Measurements from ENCODE around the gene FCHSD2.
"Not testable (repeated sequence)": the region's sequence is repeated elsewhere in the genome, so short reads cannot be mapped to it uniquely, and the experiment has no call there.

FCHSD2 gene

DNA sequence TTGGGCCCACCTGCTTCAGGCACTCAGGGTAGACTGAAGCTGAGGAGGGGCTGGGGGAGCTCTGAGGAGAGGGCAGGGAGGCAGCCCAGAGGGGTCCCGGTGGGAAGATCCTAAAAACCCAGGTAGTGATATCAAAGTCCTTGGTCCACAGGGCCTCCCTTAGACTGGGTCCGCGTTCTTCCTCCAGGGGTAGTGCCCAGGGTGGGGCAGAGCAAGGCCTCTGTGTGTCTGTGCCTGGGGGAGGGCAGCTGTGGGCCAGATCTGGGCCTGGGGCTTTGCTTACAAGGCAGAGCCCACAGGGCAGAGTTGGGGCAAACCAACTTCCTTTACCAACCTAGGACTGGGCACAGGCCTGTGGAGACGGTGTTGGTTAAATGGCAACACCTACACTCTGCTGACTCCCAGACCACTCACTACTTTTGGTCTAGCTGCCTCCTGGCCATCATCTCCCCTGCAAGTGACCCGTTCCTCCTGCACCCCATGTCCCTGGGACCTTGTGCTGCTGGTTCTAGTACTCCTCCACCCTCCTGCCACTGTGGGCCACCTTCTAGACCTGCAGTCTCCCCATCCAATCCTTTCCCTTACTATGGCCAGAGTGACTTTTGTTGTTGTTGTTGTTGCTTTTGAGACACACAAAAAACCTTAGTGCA, 312.1 kb downstream of the FCHSD2 start:
- no peak for DNase-seq

DNA sequence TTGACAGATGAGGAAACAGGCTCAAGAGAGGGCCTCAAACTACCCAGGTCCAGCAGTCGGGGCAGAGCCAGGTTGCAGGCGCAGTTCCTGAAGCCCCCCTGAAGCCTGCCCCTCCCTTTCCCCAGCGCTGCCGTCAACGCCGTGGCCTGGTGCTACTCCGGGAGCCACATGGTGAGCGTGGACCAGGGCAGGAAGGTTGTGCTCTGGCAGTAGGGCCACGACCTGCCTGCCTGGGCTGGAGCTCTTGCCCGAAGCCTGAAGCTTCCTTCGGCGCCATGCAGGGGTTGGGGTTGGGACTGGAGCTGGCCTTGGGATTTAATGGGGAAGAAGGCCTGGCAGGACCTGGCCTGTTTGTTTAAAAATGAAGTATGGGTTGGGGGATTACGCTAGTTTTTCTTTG, 312.9 kb downstream of the FCHSD2 start:
- no peak for DNase-seq

DNA sequence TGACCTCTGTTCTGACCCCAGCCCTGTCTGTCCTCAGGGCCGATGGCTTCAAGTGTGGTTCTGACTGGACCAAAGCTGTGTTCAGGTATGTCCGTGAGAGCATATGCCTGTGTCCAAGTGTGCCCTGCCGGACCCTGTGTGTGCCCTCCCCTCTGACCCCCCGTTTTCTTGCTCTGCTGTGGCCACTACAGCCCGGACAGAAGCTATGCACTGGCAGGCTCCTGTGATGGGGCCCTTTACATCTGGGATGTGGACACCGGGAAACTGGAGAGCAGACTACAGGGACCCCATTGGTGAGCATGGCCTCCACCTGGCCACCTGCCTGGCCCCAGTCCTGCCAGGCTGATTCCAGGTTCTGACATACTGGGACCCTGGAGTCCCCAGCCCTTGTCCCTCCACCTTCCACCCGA, 313.4 kb downstream of the FCHSD2 start:
- DNase-seq, result no peak

DNA sequence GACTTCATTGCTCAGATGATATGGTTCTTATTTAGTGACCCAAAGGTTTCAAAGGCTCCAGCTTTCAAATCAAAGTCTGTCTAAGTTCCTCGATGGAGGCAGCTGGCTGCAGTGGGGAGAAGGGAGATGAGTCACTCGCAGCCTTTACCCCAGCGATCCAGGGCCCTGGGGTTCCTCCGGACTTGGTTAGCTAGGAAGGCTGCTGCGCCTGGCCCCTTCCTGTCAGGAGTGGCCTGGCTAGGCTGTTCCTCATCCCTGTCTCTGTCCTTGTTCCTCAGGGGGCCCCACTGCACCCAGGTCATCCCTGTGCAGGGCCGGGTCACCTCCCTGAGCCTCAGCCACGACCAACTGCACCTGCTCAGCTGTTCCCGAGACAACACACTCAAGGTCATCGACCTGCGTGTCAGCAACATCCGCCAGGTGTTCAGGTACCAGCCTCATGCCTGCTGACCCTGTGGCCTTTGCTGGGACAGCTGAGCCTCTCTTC, 314.0 kb downstream of the FCHSD2 start:
- DNase-seq, result no peak

DNA sequence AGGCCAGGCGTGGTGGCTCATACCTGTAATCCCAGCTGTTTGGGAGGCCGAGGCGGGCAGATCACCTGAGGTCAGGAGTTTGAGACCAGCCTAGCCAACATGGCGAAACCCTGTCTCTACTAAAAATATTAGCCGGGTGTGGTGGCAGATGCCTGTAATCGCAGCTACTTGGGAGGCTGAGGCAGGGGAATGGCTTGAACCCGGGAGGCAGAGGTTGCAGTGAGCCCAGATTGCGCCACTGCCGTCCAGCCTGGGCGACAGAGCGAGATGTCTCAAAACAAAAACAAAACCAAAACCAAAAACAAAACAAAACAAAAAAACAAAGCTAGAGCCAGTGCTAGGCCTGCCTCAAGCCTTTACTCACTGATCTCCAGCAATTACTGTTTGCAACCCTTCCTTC, 314.5 kb downstream of the FCHSD2 start:
- DNase-seq, result not testable (repeated sequence)

DNA sequence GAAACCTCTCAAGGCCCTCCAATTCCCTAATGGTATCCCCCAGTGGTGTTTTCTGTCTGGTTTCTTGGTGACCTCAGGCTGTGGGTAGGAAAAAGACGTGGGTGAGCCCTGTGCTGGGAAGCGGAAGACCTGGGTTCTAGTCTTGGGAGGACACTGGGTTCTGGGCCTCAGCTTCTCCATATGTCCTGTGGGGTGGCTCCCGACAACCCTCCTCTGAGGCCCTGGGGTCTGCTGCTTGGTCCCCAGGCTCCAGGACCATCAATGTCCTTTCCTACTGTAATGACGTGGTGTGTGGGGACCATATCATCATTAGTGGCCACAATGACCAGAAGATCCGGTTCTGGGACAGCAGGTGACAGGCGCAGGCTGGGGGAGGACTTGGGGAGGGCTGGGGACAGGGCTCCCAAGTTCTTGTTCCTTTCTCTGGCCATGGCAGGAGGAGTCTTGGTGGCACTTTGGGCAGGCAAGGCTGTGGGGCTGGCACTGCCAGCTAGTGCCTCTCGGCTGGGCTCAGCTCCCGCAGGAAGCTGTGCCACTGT, 315.1 kb downstream of the FCHSD2 start:
- DNase-seq, result no peak

DNA sequence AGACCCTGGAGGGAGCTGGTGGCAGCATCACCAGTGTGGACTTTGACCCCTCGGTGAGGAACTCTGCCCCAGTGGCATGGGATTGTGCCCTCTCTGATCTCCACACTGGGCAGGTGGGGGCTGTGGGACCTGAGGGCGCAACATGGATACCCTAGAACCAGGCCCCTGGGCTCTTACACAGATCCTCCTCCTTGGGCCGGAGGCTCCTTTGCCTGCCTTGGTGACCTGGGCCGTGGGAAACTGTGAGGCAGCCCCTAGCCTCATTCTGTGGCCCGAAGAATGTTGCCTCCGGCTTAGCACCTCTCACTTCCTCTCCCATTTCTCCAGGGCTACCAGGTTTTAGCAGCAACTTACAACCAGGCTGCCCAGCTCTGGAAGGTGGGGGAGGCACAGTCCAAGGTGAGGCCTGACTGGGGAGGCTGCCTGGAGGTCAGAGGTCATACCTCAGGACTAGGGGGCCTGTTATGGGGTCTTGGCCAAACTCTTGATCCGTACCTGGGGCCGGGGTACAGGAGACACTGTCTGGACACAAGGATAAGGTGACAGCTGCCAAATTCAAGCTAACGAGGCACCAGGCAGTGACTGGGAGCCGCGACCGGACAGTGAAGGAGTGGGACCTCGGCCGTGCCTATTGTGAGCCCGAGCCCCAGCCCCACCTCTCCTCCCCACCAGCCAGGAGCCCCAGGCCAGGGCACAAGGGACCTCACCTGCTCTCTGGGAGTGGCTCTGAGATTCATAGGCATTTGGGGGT, 315.8 kb downstream of the FCHSD2 start:
- DNase-seq, result no peak

DNA sequence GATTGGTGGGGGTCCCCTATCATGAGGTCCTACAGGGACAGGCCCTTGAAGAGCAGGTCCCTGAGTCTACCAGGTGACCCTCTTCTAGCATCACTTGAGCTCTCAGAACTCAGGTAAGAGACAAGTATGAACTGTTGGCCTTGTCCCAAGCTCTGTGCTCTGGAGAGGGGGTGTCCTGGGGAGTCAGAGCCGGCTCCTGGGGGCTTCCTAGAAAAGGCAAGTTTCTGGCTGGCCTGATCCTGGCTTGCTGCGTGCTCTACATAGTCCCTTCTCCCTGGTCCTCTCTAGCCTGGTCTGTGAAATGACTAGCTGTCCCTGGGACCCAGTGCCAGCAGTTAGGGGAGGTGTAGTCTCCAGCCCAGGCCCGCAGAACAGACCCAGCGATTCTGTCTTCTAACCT, 316.5 kb downstream of the FCHSD2 start:
- DNase-seq, result no peak

DNA sequence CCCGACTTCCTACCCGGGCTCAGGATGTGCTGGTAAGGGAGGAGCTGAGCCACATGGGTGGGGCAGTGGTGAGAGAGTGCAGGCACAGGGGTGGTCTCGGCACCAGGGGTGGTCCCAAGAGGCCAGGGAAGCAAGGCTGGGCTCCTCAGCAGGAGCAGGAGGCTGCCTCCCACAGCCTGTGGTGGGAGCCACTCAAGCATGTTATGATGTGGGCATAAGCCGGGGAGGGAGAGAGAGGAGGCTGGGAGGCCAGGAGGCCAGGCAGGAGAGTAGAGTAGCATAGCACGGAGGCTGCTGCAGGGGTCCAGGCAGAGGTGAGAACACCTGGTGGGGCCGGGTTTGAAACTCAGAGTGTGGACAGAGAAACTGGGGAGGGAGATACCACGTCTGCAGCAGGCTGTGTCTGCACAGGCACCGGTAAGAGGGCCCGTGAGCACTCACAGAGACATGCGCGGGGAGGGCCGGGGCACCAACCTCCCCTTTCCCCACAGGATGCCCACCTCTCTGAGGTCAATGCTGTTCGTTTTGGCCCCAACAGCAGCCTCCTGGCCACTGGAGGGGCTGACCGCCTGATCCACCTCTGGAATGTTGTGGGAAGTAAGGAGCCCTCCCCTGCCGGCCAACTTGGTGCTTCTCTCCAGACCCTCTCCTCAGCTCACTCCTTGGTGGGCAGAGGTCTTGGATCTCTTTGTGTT, 317.2 kb downstream of the FCHSD2 start:
- no peak for DNase-seq

DNA sequence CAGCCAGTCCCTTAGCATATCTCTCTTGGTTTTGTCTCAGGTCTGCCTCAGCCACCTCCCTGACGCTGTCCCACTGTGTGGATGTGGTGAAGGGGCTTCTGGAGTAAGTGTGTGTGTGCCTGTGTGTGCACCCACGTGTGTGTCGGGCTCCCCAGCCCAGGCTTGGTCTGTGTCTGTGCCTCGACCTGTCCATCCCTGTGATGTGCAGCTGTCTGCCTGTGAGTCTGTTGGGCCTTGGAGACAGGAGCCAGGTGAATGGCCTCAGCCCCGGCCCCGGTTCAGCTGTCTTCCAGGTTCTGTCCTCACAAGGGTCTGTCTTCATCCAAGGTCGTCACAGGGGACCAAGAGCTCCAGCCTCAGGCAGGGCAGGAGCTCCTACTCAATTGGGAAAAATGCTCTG, 318.1 kb downstream of the FCHSD2 start:
- DNase-seq, result no peak

DNA sequence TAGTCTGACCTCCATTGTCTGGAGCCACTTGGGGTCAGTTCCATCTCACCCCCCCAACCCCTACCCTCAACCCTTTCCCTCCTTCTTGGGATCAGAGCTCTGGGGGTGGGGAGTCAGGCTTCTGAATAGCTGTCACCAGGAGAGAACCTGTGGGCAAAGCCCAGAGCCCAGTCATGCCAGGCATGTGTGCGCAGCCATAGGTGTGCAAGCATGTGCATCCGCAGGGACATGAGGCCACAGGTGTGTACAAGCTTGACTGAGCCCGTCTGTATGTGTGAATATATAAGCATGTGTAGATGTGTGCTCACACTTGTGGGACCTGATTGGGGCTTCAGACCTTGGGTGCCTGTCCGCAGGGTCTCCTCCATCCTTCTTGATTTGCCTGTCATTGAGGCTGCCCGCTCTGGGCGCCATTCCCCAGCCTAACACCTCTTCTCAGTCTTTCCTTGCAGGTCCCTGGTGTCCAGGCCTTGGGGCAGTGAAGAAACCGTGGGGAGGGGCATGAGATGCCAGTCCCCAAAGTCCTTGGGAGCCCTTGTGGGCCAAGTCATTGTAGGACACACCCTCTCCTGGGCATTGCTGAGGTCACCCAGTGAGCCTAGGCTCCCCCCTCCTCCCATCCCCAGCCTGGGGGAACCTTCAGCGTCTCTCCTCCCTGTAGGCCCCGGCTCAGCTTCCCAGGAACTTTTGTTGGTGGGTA, 318.9 kb downstream of the FCHSD2 start:
- no peak for DNase-seq

DNA sequence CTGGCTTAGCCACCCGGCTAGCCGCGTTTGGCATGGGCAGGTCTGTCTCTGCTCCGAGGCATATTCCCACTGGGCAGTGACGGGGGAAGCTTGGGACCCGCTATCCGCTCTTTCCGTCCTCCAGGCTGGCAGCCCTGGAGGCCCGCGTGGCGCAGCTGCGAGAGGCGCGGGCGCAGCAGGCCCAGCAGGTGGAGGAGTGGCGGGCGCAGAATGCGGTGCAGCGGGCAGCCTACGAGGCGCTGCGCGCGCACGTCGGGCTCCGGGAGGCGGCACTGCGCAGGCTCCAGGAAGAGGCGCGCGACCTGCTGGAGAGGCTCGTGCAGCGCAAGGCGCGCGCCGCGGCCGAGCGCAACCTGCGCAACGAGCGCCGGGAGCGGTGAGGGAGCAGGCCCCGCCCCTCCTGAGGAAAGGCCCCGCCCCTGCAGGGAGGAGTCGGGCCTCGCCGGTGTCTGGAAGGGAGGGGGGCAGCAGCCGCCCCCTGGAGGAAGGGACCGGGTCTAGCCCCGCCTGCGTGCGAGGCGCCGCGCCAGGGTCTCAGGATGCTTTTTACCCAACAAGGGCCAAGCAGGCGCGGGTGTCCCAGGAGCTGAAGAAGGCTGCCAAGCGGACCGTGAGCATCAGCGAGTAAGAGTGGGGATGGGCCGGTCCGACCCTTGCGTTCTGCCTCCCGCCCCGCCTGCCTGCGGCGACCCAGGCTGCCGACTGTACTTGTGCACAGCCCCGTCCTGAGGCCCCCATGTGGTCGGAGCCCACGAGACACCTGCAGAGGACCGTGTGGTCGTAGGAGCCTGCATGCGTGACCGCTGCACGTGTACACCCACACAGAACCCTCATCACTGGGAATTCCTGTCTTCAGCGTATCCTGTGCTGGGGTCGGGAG, 320.0 kb downstream of the FCHSD2 start:
- peak; percentile 93 for DNase-seq

DNA sequence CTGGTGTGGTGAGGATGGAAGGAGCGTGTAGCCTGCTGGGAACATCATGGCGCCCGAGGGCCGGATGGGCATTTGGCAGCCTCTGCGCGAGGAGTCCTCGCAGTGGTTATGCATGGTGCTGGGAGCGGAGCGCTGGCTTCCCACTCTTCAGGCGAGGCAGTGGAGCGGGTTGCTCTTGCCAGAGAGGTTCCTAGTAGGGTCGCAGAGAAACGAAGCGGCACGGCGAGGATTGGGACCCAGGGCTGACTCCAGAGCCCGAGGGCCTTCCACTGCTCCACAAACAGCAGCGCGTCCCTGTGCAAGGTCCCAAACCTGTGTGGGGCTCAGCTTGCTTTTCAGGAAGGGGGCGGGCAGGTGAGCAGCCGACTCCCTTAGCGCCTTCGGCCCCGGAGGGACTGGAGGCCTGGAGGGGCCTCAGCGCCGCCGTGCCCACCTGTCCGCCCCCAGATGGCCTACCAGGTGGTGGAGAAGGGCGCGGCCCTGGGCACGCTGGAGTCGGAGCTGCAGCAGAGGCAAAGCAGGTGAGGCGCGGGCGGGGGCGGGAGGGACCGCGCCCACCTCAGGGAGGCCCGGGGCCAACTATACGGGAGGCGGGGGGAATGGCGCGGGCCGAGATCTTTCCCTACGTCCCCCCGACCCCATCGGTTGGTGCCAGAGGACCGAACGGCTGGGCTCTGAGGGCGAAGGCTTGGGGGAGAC, 320.7 kb downstream of the FCHSD2 start:
- DNase-seq, result no peak

DNA sequence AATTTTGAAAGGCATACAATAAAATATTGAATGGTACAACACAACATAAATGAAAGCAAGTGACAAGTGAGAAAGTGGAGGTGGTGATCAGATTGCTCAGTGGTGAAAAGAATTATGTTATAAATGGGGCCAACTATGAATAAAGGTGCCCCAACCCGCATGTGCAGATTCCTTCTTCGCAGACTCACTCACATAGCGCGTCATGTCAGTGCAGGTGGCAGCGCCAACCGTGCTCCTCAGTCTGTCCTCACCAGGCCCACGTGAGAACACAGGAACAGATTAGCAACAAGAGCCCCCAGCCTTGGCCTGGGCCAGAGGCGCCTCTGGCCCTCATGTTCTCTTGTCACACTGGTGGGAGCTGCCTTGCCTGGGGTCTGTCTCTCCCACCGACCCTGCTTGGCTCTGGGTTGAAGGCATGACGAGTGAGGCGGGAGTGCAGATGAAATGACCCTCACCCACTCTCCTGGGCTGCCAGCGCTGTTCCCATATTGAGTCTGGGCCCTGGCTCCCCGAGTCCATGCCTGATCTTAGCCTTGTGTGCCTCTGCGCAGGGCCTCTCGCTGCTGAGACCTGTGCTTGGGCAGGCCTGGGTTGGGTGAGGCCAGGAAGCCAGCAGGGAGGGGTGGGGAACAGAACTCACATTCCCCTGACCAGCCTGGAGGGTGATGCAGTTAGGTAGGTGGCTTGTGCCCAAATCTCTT, 321.5 kb downstream of the FCHSD2 start:
- DNase-seq, result no peak

DNA sequence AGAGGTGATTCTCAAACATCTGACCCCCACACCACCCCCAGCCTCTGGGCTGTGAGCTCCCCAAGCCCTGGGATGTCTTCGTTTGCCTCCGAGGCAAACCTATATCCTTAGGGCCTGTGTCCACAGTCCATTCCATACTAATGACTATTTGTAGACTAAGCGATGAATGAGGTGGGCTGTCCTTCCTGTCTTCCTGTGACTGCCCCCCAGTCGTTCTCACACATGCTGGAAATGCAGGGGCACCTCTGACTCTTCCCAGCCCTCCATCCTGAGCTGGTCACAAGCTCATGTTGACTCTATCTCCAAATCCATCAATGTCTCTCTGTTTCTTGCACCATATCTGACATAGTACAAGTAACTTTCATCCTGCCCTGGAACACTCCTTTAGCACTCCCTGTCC, 323.1 kb downstream of the FCHSD2 start:
- DNase-seq, result no peak

DNA sequence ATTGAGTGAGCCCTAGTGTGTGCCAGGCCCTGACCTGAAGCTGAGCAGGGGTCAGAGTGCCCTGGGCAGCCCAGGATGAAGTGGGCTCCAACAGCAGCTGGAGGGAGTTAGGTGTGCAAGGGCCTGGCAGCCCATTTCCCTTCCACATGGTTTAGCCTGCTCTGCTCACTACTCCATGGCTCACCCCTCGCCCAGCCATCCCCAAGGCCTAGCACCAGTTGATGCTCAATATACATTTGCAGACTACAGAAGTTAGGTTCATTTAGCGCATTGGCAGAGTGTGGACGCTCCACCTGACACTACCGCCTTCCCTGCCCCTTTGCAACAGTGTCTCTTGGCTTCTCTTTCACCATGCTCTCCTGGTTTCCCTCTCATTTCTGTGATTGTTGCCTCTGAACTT, 324.2 kb downstream of the FCHSD2 start:
- no peak for DNase-seq

DNA sequence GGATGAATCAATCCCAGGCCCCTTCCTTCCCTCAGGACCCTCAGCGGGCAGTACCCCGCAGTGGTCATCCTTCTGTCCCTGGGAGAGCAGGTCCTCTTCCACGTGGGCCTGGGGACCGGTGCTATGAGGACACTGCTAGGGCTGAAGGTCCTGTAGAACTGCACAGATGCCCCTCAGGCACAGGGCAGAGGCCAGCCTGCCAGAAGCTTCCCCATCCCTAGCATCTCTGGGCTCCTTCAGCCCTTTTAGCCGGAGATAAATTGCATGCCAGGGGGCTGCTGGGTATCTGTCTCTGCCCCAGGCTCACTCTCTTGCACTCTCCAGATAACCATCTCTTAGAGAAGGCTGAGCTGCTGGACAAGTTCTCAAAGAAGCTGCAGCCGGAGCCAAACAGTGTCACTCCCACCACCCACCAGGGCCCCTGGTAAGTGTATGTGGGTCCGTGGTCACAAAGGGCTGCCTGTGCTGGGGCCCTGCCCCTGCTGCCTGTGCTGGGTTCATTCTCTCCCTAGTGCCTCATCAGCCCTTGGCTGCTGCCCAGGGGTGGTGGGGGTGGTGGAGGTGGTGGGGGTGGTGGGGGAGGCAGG, 325.6 kb downstream of the FCHSD2 start:
- no peak for DNase-seq

DNA sequence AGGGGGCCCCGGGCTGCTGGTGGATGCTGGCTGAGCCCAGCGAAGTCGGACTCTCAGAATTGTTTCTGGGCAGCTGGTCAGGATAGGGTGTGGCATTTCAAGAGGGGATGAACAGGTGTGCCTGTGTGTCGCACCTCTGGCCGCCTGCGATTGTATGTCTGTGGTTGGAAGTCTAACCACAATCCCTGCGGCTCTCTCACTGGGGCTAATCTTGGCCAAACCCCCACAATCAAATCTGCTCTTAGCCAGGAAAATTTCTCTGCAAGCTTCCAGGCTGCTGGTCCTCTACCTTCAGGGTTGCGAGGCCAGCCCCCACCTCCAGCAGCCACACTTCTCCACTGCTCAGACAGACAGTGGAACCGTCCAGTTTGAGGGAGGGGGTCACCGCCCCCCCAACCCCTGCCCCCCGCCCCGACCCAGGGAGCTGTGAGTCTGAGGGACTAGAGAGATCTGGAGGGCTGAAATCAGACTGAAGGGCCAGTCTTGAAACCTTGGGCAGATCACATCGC, 327.0 kb downstream of the FCHSD2 start:
- no peak for DNase-seq

DNA sequence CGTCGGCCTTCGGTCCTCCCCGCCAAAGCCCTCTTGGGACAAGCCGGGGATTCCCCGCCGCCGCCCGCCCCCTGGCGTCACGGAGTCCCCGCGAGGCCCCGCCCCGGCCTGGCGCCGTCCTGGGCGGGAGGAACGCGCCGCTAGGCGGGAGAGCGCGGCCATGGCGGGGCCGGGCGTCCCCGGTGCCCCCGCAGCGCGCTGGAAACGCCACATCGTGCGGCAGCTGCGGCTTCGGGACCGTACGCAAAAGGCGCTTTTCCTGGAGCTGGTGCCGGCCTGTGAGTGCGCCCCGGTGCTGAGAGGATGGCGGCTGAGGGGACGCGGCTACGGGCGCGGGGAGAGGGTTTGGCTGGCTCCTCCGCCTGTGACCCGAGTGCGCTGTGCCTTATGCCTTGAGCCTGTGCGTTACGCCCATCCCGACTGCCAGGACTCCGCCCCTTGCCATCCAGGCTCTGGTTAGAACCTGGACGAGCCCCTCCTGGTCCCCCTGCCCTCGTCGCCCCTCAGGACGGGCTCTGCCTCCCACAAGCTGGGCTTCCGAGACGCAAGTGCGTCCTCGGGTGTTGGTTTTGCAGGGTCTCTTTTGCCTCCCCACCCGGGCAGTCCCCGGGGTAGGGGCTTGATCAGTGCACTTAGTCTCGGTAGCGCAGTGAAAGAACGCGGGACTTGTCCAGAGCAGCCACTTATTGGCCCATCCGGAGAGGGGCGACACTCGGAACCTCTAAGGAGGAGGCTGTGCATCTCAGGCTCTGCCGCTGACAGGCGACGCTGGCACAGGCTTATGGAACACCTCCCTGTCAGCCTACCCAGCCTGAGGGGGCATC, 327.6 kb downstream of the FCHSD2 start, which contains the start of gene ATG16L2:
Gene ATG16L2 (plus strand): TSS at position 126 of the 824 bp plus-strand sequence. CDS start 35 bp downstream, at position 161.
- peak; percentile 91 for DNase-seq

All from activated CD8-positive, alpha-beta memory T cell treated with anti-CD3 and anti-CD28 coated beads, Interleukin-2, amount 50 U/mL, for 4 hours (primary cell).